Stimulated activated CD4-positive, alpha-beta T cell treated with anti-CD3 and anti-CD28 coated beads, Interleukin-1b, Interleukin-23, amount 100 ng/mL, for 48 hours (primary cell): ENCODE measurements around the gene CBX3.
"Not testable (repeated sequence)": the region's sequence is repeated elsewhere in the genome, so short reads cannot be mapped to it uniquely, and the experiment has no call there.

ENCODE experiments used
- DNase-seq: peaks from one replicate; pipeline ENCODE4 v3.0.0-alpha.2; 2020

Gene CBX3

DNA sequence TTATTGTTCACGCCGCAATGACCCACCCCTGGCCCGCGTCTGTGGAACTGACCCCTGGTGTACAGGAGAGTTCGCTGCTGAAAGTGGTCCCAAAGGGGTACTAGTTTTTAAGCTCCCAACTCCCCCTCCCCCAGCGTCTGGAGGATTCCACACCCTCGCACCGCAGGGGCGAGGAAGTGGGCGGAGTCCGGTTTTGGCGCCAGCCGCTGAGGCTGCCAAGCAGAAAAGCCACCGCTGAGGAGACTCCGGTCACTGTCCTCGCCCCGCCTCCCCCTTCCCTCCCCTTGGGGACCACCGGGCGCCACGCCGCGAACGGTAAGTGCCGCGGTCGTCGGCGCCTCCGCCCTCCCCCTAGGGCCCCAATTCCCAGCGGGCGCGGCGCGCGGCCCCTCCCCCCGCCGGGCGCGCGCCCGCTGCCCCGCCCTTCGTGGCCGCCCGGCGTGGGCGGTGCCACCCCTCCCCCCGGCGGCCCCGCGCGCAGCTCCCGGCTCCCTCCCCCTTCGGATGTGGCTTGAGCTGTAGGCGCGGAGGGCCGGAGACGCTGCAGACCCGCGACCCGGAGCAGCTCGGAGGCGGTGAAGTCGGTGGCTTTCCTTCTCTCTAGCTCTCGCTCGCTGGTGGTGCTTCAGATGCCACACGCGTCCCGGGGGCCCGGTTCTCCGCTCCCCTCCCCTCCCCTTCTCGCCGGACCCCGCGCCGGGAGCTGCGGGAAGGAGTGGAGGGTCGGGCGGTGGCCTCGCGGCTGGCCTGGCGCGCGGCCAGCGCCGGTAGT, at the start of gene CBX3:
Gene CBX3, plus strand, starts transcription at position 499 of the 772 bp plus-strand sequence. CDS start 1,254 bp downstream, outside the sequence.
- peak; percentile 92 for DNase-seq

DNA sequence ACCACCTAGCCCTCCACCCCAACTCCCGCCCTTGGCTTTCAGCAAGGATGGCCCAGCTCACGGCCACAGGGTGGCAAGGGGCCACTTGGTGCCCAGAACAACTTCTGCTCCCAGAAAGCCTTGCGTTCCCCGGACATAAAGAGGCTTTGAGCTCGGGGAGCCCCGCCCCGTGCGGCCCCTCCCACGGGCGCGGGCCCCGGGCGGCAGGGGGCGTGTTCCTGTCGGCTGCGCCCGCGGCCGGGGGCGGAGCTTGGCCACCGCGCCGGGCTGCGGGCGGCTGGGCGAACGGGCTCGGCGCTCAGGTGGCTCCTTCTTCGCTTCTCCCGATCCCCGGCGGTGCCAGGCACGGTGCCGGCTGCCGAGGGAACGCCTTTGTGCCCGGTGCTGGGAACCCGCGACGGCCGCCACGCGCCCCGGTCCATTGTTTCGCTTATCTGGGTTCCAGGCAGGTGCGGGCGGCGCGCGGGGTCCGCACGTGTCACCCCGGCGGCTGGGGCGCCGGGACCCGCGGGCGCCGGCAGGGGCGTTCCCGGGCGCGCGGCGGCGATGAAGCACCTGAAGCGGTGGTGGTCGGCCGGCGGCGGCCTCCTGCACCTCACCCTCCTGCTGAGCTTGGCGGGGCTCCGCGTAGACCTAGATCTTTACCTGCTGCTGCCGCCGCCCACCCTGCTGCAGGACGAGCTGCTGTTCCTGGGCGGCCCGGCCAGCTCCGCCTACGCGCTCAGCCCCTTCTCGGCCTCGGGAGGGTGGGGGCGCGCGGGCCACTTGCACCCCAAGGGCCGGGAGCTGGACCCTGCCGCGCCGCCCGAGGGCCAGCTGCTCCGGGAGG, 49.4 kb upstream of the CBX3 start, which contains the start of gene NFE2L3:
Gene NFE2L3, plus strand, starts transcription at position 246 of the 829 bp plus-strand sequence. Its CDS starts 301 bp downstream, at position 547.
- DNase-seq: peak; percentile 84

DNA sequence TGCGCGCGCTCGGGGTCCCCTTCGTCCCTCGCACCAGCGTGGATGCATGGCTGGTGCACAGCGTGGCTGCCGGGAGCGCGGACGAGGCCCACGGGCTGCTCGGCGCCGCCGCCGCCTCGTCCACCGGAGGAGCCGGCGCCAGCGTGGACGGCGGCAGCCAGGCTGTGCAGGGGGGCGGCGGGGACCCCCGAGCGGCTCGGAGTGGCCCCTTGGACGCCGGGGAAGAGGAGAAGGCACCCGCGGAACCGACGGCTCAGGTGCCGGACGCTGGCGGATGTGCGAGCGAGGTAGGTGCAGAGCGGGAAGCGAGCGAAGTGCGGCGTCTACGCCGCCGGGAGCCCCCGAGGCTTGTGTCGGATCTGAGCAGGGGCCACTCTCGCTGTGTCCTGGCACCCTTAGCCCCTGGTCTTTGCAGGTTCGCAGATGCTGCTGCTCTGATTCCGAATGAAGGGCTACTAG, 48.7 kb upstream of the CBX3 start:
- peak; percentile 36 for DNase-seq

DNA sequence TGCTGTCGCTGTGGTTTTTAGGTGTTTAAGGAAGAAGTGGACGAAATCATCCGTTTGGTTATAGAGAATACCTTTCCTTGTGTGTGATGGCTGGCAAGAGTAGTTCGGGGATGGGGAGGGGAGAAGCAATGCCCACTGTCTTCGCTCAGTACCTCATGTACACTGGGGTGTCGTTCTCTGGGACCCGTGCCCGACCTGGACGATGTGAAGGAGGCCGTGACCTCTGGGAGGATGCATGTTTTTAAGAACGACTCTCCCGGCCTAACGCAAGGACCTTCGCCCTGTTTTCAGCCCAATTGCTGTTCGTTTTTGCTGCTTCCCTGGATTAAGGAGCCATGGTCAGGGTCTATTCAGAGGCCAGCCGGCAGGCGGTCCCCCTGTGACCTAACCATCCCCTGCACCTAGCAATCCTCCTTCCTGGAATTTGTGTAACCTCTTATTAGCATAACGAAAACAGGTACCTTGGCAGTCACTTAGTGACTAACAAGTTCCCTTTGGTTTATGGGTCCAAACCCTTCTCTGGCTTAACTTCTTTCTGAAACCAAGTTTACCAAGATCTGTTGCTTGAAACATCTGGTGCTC, 48.2 kb upstream of the CBX3 start:
- DNase-seq: peak; percentile 33

DNA sequence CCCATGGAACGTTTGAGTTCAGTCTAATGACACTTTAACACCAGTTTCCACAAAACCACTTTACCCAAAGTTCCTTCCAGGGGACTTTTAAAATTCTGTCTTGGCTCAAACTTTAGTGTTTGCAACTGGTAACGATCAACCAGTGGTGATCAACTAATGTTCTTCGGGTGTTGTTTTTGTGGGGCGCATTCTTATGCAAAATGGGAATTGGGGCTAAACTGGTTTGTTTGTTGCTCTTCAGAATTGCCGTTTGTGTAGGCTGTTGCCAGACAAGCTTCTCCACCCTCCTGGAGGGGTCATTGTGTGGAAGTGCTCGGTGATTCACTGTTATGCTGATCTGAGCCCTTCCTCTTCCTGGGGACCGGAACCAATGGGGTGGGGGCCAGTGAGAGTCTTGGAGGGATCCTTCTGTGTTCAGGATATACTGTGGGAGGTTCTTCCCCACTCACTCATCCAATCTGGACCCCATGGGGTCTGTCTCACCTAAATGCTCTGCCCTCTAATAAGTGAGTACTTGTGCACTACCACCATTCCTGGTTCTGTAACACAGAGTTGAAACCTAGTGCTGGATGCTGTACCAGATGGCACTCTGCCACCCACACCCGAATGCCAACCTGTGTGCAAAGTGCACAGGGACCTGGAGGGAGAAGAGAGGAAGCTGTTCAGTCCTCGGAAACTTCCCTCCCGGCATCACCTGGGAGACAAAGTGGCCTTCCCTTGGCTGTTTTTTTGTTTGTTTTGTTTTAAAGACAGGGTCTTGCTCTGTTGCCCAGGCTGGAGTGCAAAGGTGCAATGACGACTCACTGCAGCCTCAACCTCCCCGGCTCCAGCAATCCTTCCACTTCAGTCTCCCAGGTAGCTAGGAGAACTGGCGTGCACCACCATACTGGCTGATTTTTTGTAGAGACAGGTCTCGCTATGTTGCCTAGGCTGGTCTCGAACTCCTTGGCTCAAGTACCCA, 47.4 kb upstream of the CBX3 start:
- DNase-seq: peak; percentile 52

DNA sequence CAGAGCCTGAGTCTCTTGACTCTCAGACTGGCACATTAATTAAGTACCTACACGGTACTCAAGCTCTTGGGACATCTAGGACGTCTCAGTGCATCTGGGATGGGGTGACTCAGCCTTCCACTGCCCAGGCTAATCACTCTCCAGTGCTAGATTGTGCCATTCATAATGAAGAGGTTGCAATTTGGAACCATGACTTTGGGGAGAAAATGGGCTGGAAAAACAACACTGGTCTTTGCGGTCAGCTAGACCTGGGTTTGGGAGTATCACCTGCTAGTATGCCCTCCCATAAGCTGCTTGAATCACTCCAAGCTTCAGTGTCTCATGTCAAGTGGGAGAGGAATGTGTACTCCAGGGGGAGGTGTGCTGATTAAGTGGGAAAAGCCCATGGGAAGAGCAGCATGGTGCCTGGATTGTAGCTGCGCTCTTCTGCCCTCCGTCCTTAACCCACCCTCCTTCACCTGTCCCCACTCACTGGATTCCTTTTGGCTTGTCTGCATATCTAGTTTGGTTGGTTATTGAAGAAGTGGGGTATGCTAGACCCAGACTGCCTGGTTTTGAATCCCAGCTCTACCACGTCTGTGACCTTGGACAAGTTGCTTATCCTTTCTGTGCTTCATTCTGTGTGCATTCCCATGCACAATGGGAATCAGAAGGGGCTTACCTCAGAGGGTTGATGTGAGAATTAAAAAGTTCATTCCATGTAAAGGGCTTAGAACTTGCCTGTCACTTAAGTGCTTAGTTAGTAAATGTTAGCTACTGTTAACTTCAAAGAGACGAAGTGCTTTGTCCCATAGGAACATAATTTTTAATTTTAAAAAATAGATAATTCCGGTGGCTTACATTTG, 45.8 kb upstream of the CBX3 start:
- no peak for DNase-seq

DNA sequence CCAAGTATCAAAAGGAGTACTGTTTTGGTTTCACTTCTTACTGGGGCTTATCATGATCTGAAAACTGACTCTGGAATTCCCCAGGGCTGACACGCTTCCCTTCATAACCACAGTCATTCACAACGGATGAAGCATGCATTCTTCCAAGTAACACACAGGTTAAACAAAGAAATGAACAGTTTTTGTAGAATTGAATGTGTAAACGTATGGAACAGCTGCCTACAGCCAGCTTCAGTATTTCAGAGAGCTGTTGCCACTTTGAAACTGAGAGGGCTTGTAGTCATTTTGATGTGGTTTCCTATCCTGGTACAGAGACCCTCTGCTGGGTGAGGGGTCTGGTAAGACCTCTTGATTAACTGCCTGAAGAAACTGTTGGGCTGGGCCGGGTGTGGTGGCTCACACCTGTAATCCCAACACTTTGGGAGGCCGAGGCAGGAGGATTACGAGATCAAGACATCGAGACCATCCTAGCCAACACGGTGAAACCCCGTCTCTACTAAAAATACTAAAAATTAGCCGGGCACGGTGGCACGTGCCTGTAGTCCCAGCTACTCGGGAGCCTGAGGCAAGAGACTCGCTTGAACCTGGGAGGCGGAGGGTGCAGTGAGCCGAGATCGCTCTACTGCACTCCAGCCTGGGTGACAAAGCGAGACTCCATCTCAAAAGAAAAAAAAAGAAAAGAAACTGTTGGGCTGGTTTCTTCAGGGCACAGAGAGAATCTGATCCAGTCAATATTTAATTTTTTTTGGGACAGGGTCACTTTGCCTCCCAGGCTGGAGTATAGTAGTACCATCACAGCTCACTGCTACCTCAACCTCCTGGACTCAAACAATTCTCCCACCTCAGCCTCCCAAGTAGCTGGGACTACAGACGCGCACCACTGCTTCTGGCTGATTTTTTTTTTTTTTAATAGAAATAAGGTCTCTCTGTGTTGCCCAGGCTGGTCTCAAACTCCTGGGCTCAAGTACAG, 44.8 kb upstream of the CBX3 start:
- peak; percentile 62 for DNase-seq

DNA sequence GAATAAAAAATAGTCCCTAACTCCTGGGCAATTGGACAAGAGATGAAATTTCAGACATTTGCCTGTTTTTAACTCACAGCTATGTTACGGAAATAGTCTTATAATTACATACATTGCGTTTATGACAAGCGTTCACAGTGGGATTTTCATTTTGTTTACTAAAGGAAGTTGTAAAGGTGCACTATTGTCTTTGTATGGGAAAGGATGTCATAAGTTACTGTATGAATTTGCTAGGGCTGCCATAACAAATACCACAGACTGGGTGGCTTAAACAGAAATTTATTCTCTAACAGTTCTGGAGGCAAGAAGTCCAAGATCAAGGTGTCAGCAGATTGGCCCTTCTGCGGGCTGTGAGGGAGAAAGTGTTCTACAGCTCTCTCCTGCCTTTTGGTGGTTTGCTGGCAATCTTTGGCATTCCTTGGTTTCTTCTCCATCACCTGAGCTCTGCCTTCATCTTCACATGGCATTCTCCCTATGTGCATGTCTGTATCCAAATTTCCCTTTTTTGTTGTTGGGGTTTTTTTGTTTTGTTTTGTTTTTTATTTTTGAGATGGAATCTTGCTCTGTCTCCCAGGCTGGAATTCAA, 43.9 kb upstream of the CBX3 start:
- DNase-seq: no peak

DNA sequence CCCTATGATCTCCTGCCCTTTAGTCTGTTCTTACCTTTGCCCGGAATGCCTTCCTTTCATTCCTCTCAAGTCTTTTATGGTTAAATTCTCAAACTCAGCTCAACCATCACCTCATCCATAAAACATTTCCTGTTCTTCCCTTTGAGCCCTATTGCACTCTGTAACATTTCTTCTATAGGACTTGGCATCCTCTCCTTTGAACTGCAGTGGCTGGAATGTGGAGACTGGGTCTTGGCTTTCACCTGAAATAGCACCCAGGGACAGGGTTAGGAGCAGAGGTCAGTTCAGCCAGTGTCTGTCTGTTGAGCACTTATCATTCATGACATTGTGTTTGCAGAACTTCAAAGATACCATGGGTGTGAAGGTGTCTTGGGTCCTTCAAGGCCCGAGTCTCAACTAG, 42.3 kb upstream of the CBX3 start:
- no peak for DNase-seq

DNA sequence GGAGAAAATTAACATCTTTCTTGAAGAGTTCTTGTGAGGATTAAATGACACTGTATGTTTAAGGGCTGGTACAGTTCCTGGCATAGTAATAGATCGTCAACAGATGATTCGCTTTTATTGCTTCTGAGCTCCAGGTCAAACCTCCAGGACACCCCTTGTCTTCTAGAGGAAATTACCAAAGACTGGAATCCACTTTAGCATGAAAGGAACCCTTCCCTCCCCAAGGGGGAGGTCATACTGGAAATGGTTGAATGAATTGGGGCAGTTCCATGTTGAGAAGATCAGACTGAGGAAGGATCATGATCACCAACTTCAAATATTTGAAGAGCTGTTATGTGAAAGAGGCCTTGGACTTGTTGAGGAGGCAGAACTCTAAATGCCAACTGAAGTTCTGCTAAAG, 40.6 kb upstream of the CBX3 start:
- no peak for DNase-seq

DNA sequence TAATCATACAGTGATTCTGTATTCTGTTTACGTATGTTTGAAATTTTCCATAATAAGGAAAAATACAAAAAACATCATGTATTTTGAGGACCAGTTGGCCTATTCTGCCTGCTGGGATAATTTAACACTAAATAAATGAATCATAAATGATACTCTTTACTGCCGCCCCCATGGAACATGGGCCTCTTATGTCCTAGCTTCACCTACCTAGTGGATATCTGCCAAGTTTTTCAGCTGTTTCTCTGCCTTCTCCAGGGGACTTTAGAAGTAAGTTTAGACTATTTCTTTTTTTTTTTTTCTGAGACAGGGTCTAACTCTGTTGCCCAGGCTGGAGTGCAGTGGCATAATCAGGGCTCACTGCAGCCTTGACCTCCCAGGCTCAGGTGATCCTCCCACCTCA, 39.1 kb upstream of the CBX3 start:
- DNase-seq: no peak

DNA sequence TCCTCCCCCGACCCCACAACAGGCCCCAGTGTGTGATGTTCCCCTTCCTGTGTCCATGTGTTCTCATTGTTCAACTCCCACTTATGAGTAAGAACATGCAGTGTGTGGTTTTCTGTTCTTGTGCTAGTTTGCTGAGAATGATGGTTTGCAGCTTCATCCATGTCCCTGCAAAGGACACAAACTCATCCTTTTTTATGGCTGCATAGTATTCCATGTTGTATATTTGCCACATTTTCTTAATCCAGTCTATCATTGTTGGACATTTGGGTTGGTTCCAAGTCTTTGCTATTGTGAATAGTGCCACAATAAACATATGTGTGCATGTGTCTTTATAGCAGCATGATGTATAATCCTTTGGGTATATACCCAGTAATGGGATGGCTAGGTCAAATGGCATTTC, 37.7 kb upstream of the CBX3 start:
- DNase-seq: not testable (repeated sequence)

DNA sequence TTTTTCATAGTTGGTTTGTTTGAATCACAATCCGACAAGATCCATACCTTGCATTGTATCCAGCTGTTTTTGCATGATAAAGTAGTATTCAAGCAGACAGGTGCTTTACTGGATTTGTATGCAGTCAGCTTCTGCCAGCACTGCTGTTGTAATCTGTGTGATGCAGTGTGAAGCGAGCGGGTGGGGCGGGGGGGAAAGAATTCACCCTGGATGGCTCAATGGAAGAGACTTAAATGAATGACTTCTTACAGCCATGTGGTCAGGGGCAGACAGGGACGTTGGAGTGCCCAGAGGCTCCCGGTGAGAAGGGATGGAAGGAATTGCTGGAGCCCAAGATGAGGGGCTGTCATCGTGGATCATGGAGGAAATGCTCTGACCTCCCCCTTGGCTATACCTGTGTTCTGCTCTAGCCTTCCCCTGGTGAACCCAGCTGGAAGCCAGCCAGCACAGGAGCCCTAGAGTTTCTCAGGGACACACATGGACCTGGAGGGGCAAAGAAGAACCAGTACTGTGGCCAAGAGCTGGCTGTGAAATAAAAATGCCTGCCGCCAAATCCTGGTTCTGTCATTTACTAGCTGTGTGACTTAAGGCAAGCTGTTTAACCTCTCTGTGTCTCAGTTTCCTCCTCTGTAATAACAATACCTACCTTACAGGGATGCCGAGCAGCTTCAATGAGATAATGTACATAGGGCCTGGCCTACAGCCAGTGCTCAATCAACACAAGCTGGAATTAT, 35.4 kb upstream of the CBX3 start:
- DNase-seq: no peak

DNA sequence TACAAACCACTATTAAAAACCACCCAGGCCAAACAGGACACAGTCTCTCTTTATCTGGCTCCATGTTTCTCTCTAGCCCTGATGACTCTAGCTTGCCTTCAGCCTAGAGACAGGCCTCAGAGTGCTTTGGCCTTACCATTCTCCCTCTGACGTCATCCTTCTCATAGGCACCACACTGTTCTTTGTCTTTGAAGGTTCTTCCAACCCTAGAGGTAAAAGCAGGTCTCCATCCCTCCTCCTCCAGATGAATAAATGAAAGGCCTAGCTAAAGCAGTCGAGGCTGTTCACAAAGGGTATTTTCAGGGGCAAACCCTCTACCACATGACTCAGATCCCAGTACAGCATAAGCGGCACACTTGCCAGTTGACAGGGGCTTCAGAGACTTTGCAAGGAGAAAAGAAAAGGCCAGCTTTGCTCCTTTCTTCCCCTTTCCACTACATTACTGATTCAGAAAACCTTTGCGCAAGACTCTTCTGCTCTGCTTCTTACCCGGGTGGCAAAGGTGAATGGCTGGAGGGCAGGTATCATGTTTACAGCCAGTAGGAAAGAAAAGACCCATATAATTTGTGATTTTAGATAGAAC, 34.8 kb upstream of the CBX3 start:
- peak; percentile 57 for DNase-seq

DNA sequence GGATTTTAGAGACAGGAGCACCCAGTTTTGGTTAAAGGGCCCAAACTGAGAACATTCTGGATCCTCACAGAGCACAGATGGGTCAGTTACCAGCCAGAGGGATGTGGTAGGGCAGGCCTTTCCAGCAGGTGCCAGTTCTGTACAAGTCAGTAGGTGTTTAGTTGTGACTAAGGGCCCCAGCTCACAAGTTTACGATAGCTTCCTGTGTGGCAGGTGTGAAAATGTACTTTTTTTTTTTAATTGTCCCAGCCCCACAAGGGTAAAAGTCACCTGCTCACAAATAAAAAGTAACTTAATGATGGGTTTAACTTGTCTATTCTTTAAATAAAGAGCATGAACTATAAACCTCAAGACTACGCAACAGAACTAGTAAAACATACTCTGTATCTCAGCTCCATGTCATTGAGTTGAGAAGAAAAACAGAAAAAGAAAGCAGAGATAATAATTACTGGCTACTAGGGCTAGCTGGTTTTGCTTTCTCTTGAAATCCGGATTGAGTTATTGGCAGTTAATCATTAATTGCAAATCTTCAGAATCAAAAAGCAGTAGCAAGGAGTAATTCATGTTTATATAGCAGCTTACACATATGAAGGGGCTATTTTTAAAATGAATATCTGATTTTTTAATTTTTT, 34.1 kb upstream of the CBX3 start:
- peak; percentile 48 for DNase-seq

DNA sequence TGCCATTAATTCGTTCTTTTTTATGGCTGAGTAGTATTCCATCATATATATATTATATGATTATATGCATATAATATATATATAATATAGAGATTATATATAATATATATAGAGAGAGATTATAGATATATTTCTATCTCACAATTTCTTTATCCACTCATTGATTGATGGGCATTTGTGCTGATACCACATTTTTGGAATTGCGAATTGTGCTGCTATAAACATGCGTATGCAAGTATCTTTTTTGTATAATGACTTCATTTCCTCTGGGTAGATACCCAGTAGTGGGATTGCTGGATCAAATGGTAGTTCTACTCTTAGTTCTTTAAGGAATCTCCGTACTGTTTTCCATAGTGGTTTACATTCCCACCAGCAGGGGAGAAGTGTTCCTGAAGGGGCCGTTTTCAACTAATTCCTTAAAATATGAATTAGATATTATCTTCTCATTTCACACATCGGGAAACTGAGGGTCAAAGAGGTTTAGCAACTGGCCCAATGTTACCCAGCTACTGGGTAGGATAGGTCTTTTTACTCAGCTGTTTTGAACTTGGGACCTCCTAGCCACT, 33.0 kb upstream of the CBX3 start:
- DNase-seq: no peak

DNA sequence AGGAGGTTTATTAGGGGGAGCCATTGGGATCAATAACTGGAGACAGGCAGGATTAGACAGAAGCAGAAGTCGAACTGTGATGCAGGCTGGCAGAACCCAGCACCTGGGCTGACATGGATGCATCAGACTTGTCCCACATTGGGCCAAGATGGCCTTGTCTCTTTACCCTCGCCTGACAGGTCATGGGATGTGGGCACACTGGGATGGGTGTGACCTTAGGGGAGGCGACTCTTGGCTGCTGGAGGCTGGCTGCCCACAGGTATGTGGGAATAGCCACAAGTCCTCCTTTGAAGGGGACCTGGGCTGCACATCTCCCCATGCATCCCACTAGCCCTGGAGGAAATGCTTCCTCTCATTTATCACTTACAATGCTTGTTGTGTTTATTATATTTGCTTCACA, 32.3 kb upstream of the CBX3 start:
- no peak for DNase-seq

DNA sequence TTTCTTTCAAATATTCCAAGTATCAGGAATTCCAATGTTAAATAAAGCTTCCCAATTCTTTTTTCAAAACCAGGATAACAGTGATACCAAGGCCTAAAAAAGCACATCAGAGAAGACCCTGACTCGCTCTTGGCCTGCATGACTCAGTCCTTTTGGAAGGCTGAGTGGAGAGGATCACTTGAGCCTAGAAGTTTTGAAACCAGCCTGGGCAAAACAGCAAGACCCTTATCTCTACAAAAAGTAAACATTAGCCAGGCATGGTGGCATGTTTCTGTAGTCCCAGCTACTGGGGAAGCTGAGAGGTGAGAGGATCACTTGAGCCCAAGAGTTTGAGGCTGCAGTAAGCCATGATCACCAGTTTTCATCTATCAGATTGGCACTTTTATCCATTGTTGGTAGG, 30.9 kb upstream of the CBX3 start:
- no peak for DNase-seq
